Fibroblast of the aortic adventitia (primary cell): ENCODE data around the gene SC5D. TPM values are rescaled to one million over a fixed set of nuclear protein-coding genes. Genes with fewer than 3 reads are reported as not detected.

Experiments
- DNase-seq: peaks from one replicate; pipeline ENCODE4 v3.0.0-alpha.2; 2010; ENCODE audit warnings: low read depth
- H3K4me3 ChIP-seq: 2 replicates; pipeline ENCODE4 v1.5.1; 2011; ENCODE audit warnings: low read depth, mild to moderate bottlenecking, control low read depth, low read length, moderate library complexity
- total RNA-seq: library from RNA; depleted of rRNA; stranded (reverse); fragments of >200 nt; gene quantifications from 2 replicates; pipeline ENCODE4 v1.2.3, GENCODE V29; 2012; ENCODE audit warnings: low replicate concordance
- TF ChIP-seq, protein P1 (sequence below): IDR thresholded peaks from 2 replicates; pipeline ENCODE4 v1.5.1; 2011; ENCODE audit warnings: mild to moderate bottlenecking, low read length, control low read depth, inconsistent platforms; ENCODE audit not compliant: insufficient read depth

Gene SC5D
- total RNA-seq, 1 donor, result 43.8 TPM

DNA sequence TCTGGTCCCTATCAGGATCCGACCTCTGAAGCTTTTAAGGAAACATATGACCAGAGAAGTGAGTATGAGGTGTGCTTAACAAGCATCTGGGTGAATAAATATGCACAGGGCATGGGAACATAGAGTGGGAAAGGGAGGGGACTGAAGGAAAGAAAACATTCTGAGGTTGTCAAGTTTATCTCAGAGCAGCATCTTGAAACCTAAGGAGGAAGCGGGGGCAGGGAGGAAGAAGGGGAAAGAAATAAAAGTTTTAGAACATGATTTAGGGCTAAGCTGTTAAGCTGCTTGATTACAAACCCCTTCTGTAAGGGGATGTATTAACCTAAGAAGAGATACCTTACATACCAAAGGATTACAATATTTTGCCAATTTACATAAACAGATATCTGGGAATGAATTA is 24.0 kb upstream of the SC5D start:
- TF ChIP-seq, protein P1, sequence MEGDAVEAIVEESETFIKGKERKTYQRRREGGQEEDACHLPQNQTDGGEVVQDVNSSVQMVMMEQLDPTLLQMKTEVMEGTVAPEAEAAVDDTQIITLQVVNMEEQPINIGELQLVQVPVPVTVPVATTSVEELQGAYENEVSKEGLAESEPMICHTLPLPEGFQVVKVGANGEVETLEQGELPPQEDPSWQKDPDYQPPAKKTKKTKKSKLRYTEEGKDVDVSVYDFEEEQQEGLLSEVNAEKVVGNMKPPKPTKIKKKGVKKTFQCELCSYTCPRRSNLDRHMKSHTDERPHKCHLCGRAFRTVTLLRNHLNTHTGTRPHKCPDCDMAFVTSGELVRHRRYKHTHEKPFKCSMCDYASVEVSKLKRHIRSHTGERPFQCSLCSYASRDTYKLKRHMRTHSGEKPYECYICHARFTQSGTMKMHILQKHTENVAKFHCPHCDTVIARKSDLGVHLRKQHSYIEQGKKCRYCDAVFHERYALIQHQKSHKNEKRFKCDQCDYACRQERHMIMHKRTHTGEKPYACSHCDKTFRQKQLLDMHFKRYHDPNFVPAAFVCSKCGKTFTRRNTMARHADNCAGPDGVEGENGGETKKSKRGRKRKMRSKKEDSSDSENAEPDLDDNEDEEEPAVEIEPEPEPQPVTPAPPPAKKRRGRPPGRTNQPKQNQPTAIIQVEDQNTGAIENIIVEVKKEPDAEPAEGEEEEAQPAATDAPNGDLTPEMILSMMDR, result no peak
- no peak for DNase-seq
- no peak overlapping the region for H3K4me3 ChIP-seq

DNA sequence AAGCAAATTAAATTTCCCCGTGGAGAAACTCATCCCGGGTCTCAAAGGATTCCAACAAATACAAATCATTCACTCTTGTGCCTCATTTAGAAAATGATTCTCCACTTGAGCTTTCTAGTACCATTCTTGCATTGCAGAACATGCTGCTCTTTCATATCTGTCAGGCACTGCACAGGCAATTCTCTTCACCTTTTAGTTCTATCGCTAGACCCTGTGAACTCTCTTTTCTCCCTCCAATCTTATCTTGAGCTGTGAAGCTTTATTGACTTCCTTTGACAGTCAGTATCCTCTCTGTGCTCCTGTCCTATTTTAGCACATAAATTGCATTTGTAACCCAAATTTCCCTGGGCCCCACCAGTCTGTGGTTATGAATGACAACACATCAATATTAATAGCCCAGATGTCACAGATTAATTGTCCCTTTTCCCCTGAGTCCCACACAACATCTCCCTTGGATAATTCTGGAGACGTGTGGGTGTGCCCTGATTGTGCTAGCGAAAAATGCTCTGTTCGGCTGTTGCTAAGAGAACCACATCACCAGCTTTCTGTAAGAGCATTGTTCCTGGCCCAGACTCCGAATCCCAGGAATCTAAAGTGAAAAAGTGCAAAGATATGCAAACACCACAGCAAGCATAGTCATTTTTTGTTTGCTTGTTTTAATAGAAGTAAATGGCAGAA is 22.4 kb upstream of the SC5D start:
- H3K4me3 ChIP-seq, result no peak overlapping the region
- TF ChIP-seq, protein P1, result no peak
- no peak for DNase-seq

DNA sequence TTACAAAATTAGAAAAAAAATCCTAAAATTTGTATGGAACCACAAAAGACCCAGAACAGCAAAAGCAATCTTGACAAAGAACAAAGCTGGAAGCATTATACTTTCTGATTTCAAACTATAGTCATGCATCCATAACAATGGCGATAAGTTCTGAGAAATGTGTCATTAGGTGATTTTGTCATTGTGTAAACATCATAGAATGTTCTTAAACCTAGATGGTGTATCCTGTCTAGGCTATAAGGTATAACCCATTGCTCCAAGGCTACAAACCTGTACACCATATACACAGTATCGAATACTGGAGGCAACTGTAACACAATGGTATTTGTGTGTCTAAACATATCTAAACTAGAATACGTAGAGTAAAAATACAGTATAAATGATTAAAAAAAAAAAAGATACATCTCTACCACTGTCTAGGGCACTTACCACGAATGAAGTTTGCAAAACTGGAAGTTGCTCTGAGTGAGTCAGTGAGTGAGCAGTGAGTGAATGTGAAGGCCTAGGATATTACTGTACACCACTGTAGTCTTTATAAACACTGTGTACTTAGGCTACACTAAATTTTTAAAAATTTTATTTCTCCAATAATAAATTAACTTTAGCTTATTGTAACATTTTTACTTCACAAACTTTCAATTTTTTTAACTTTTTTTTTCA is 18.1 kb upstream of the SC5D start:
- TF ChIP-seq, protein P1, result no peak
- DNase-seq, result no peak
- H3K4me3 ChIP-seq, result no peak overlapping the region

DNA sequence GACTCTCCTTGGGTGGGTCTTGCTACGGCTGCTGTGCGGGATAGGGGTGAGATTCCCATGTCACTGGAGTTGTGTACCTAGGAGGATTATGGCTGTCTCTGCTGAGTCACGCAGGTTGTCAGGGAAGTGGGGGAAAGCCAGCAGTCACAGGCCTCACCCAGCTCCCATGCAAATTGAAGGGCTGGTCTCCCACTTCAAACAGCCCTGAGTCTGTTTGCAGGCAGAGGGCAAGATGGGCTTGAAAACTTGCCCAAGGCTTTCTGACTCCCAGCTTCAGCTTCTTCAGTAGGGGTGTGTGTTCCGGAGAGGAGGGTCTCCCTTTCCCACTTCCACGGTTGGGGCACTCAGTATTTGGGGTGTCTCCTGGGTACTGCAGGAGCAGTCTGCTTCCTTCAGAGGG is 10.9 kb upstream of the SC5D start:
- H3K4me3 ChIP-seq, result no peak overlapping the region
- DNase-seq, result no peak
- TF ChIP-seq, protein P1, result no peak

DNA sequence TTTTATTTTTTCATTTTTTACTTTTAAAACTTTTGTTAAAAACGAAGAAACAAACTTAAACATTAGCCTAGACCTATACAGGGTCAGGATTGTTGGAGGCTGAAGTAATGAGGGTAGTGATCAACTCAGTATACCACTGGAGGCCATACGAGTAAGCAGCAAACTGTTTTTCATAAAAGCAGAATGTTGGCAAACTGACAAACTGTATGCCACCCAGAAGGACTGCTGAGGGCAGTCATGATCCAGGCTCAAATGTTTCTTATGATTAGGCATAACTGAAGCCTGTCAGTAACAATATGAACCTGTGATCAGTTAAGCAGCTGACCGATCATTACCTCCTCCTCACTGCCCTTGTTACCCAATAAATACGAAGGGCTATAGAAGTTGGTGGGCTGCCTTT is 10.2 kb upstream of the SC5D start:
- no peak for DNase-seq
- TF ChIP-seq, protein P1, result no peak
- no peak overlapping the region for H3K4me3 ChIP-seq

DNA sequence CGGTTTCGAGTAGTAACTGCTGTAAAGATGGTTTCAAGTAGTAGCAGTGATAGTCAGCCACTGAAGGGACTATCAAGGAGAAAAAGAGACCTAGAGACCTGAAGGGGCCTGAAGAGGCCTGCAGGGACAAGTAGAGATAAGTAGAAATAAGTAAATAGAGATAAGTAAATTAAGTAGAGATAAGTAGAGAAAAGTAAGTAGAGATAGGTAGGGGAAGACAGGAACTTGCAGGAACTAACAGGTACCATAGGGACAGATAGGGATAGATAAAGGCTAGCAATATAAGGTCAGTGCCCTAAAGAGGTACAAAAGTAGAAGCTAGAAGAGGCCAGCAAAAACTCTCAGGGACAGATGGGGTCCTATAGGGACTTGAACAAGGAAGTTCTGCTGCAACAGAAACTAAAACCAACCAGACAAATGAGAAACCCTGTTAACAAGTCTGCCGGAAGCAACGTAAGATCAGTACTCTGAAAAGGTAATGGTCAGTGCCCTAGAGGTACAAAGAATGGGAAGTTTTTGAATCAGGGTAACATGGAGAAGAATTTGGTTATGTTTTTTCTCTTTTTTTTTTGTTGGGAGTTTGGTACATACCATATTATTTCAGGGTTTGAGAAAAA is 9.6 kb upstream of the SC5D start:
- TF ChIP-seq, protein P1, result no peak
- no peak for DNase-seq

More for the DNA sequence above, 9.6 kb upstream of the SC5D start:
- H3K4me3 ChIP-seq, result no peak overlapping the region
